Mucosa of stomach (tissue), 1 donor: ENCODE data around the gene MTMR8.

Experiments
- H3K27me3 ChIP-seq: one replicate; pipeline ENCODE4 v1.7.0; 2013; ENCODE audit warnings: mild to moderate bottlenecking, low read length; ENCODE audit not compliant: control insufficient read depth, insufficient read depth
- H3K36me3 ChIP-seq: one replicate; pipeline ENCODE4 v1.7.0; 2013; ENCODE audit warnings: low read length; ENCODE audit not compliant: control insufficient read depth, insufficient read depth
- H3K4me1 ChIP-seq: one replicate; pipeline ENCODE4 v1.7.0; 2013; ENCODE audit warnings: mild to moderate bottlenecking, low read length; ENCODE audit not compliant: control insufficient read depth, insufficient read depth
- H3K4me3 ChIP-seq: one replicate; pipeline ENCODE4 v1.7.0; 2013; ENCODE audit warnings: low read length
- H3K9ac ChIP-seq: one replicate; pipeline ENCODE4 v1.7.0; 2013; ENCODE audit warnings: mild to moderate bottlenecking, low read length, moderate library complexity
- H3K9me3 ChIP-seq: one replicate; pipeline ENCODE4 v1.7.0; 2013; ENCODE audit warnings: mild to moderate bottlenecking, low read length, moderate library complexity; ENCODE audit not compliant: control insufficient read depth
- donor health status: Pancreatic carcinoma.

MTMR8 gene

GRCh38 chrX:64291123-64291522, 104.1 kb downstream of the MTMR8 start:
- H3K27me3 ChIP-seq = no peaks in the 10 kb centered on the region
- H3K9me3 ChIP-seq = no peaks in the 10 kb centered on the region
- no peak overlapping the region for H3K9ac ChIP-seq
- no peaks in the 10 kb centered on the region for H3K36me3 ChIP-seq
- H3K4me1 ChIP-seq = no peaks in the 10 kb centered on the region
- no peak overlapping the region for H3K4me3 ChIP-seq

- Histone ChIP-seq H3K4me3 (no peak overlapping the region), H3K9me3 (no peaks in the 10 kb centered on the region), H3K27me3 (no peaks in the 10 kb centered on the region), H3K36me3 (no peaks in the 10 kb centered on the region), H3K4me1 (no peaks in the 10 kb centered on the region), H3K9ac (no peak overlapping the region)
Measured at GRCh38 chrX:64265265-64265664, 130.0 kb downstream of the MTMR8 start.

GRCh38 chrX:64230123-64230970, 164.9 kb downstream of the MTMR8 start, which contains the start of gene ASB12:
ASB12 (minus strand) TSS chrX:64230607; CDS start chrX:64225650, 4,957 bp downstream.
- H3K27me3 ChIP-seq = no peaks in the 10 kb centered on the region
- H3K9ac ChIP-seq = no peak within 1 kb of the TSS
- no peaks in the 10 kb centered on the region for H3K4me1 ChIP-seq
- no peaks in the 10 kb centered on the region for H3K9me3 ChIP-seq
- H3K4me3 ChIP-seq = no peak within 1 kb of the TSS
- H3K36me3 ChIP-seq = no peaks in the 10 kb centered on the region

- Histone ChIP-seq H3K9ac (no peak overlapping the region), H3K27me3 (no peaks in the 10 kb centered on the region), H3K36me3 (no peaks in the 10 kb centered on the region), H3K4me1 (no peaks in the 10 kb centered on the region), H3K9me3 (no peaks in the 10 kb centered on the region), H3K4me3 (no peak overlapping the region)
Measured at GRCh38 chrX:64229154-64229553, 166.1 kb downstream of the MTMR8 start.
